GM15510 (cell line): ENCODE results near the gene CARHSP1.

Experiments
- POLR2A ChIP-seq: IDR thresholded peaks from 3 replicates; pipeline ENCODE4 v1.6.1; 2011; ENCODE audit warnings: borderline replicate concordance; ENCODE audit not compliant: insufficient read length; ENCODE audit errors: extremely low read depth

The CARHSP1 gene

DNA sequence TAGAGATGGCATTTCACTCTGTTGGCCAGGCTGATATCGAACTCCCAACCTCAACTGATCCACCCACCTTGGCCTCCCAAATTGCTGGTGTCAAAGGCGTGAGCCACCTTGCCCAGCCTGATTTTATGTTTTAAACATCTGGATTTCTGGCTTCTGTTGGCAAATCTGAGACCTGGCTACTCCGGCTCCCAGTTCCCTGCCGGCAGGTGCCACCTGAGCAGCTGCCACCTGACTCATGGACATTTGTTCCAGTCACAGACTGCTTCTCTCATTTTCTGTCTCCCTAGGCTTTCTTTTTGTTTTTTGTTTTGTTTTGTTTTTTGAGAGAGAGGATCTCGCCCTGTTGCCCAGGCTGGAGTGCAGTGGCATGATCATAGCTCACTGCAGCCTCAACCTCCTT is 61.6 kb downstream of the CARHSP1 start:
- no peak for TF ChIP-seq POLR2A

DNA sequence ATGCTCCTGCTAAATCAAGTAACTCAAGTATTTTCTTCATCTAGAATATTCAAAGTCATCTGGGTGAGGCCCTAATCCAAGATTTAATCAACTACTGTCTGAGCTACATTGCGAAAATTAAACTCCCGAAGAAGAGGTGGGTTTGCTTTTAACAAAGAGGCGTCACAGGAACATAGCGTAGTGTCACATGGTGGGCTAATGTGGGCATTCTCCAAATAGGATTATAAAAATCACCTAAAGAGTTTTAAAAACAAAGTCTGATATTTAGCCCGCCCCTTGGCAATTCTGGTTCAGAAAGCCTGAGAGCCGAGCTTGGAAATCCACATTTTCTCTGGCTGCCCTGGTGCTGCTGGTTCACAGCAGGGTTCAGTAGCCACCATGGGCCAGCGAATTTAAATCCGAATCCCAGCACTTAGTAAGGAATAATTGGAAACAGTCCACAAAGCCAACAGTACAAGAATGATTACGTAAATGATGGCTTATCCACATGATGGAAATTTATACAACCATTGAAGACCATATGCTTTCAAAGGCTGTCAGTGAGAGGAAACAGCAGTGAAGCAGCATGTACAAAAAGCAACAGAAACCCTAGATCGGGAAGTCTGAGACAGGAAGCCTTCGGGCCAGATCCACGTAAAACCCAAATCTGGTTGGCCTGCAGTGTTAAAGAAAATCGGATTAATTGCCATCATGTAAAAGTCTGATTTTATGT is 62.4 kb downstream of the CARHSP1 start:
- no peak for TF ChIP-seq POLR2A

DNA sequence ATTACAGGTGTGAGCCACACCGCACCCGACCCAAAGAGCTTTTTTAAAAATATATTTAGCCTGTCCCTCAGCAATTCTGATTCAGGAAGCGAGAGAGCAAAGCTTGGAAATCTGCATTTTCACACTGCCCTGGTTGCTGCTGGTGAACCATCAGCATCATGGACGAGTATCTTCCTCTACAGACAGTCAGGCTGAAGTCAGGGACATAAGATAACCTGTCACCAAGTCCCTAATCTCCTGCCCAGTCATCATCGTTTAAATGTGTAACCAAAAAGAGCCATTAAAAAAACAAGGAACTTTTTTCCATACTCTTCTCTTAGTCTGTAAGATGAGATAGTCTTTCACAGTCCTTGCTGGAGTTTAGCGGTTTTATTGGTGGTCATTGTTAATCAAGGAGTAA is 64.5 kb downstream of the CARHSP1 start:
- TF ChIP-seq POLR2A: no peak
